Effector memory CD4-positive, alpha-beta T cell (primary cell): ENCODE results near the gene TMED1.
A peak's percentile ranks its signal among the peaks of the same experiment; 100 is the strongest.
"Not testable (repeated sequence)": the region's sequence is repeated elsewhere in the genome, so short reads cannot be mapped to it uniquely, and the experiment has no call there.

Source experiments
- DNase-seq, 3 donors: peaks; one replicate each; pipeline ENCODE4 v3.0.0-alpha.2; 2020
- H3K27ac ChIP-seq: 2 replicates; pipeline ENCODE4 v1.7.0; 2013; ENCODE audit warnings: mild to moderate bottlenecking, low read length, moderate library complexity; ENCODE audit not compliant: insufficient read depth, poor library complexity, severe bottlenecking
- H3K27me3 ChIP-seq: replicated peaks from 2 replicates; pipeline ENCODE4 v1.7.0; 2013; ENCODE audit warnings: mild to moderate bottlenecking, low read length; ENCODE audit not compliant: insufficient read depth, control insufficient read depth, poor library complexity, severe bottlenecking
- H3K36me3 ChIP-seq: 2 replicates; pipeline ENCODE4 v1.7.0; 2013; ENCODE audit warnings: mild to moderate bottlenecking, low read length, moderate library complexity; ENCODE audit not compliant: control insufficient read depth, insufficient read depth
- H3K4me1 ChIP-seq: 2 replicates; pipeline ENCODE4 v1.7.0; 2013; ENCODE audit warnings: low read length, mild to moderate bottlenecking; ENCODE audit not compliant: control insufficient read depth, insufficient read depth, poor library complexity, severe bottlenecking
- H3K4me3 ChIP-seq: 2 replicates; pipeline ENCODE4 v1.7.0; 2013; ENCODE audit warnings: low read length, low read depth, mild to moderate bottlenecking; ENCODE audit not compliant: insufficient read depth, poor library complexity, severe bottlenecking
- H3K9me3 ChIP-seq: 2 replicates; pipeline ENCODE4 v1.7.0; 2013; ENCODE audit warnings: mild to moderate bottlenecking, low read length, moderate library complexity; ENCODE audit not compliant: control insufficient read depth

TMED1 gene

GRCh38 chr19:10848230-10848856 is 12.3 kb upstream of the TMED1 start, which contains the start of gene C19orf38:
Gene C19orf38, plus strand, starts transcription at chr19:10848415. Its CDS starts 94 bp downstream, at chr19:10848509.
- Histone ChIP-seq H3K4me1 (no peaks in the 10 kb centered on the region), H3K36me3 (no peaks in the 10 kb centered on the region), H3K27me3 (no peaks in the 10 kb centered on the region), H3K4me3 (no peak within 1 kb of the TSS), H3K9me3 (no peaks in the 10 kb centered on the region), H3K27ac (no peak within 1 kb of the TSS)
- no peak for DNase-seq

- Histone ChIP-seq H3K27ac (no peak overlapping the region), H3K36me3 (no peaks in the 10 kb centered on the region), H3K4me1 (no peaks in the 10 kb centered on the region), H3K9me3 (no peaks in the 10 kb centered on the region), H3K27me3 (no peaks in the 10 kb centered on the region), H3K4me3 (no peak overlapping the region)
- DNase-seq: no peak
Observed at GRCh38 chr19:10846500-10847202, 10.6 kb upstream of the TMED1 start.

- no peaks in the 10 kb centered on the region for H3K36me3 ChIP-seq
- no peaks in the 10 kb centered on the region for H3K27me3 ChIP-seq
- DNase-seq: no peak
- no peak overlapping the region for H3K27ac ChIP-seq
- no peak overlapping the region for H3K4me3 ChIP-seq
- H3K4me1 ChIP-seq: no peaks in the 10 kb centered on the region
- no peaks in the 10 kb centered on the region for H3K9me3 ChIP-seq
Observed at GRCh38 chr19:10842788-10843187, 6.8 kb upstream of the TMED1 start.

GRCh38 chr19:10839114-10840050 is 3.4 kb upstream of the TMED1 start:
- H3K4me3 ChIP-seq: no peak overlapping the region
- DNase-seq: no peak
- H3K27me3 ChIP-seq: no peaks in the 10 kb centered on the region
- peaks cover 7% of the 10 kb centered on the region for H3K4me1 ChIP-seq
- no peaks in the 10 kb centered on the region for H3K9me3 ChIP-seq
- no peak overlapping the region for H3K27ac ChIP-seq
- no peaks in the 10 kb centered on the region for H3K36me3 ChIP-seq

- no peak overlapping the region for H3K27ac ChIP-seq
- H3K4me1 ChIP-seq: peaks cover 7% of the 10 kb centered on the region
- DNase-seq: no peak
- no peaks in the 10 kb centered on the region for H3K36me3 ChIP-seq
- no peaks in the 10 kb centered on the region for H3K27me3 ChIP-seq
- no peaks in the 10 kb centered on the region for H3K9me3 ChIP-seq
- H3K4me3 ChIP-seq: no peak overlapping the region
Observed at GRCh38 chr19:10838377-10838776, 2.4 kb upstream of the TMED1 start.

- not testable (repeated sequence) for H3K27me3 ChIP-seq, H3K4me3 ChIP-seq, H3K27ac ChIP-seq, H3K4me1 ChIP-seq, DNase-seq, H3K9me3 ChIP-seq, H3K36me3 ChIP-seq
Observed at GRCh38 chr19:10837649-10838048, 1.6 kb upstream of the TMED1 start.

- Histone ChIP-seq H3K4me3 (peak overlapping the region; percentile 86), H3K9me3 (no peaks in the 10 kb centered on the region), H3K27ac (peak overlapping the region; percentile 92), H3K4me1 (peaks cover 7% of the 10 kb centered on the region), H3K36me3 (peaks cover under 1% of the 10 kb centered on the region), H3K27me3 (no peaks in the 10 kb centered on the region)
- DNase-seq: peak in 2 of 3 donors; percentile 64 to 70
Observed at GRCh38 chr19:10836479-10837330, 693 bp upstream of the TMED1 start.

- Histone ChIP-seq H3K36me3 (peaks cover 13% of the 10 kb centered on the region), H3K9me3 (no peaks in the 10 kb centered on the region), H3K4me3 (peak overlapping the region; percentile 86), H3K27me3 (no peaks in the 10 kb centered on the region), H3K27ac (peak overlapping the region; percentile 92), H3K4me1 (peaks cover 7% of the 10 kb centered on the region)
- DNase-seq: peak in 1 of 3 donors; percentile 12
Observed at GRCh38 chr19:10835089-10835753, 791 bp downstream of the TMED1 start.

GRCh38 chr19:10832939-10833296 is 3.1 kb downstream of the TMED1 start:
- Histone ChIP-seq H3K9me3 (no peaks in the 10 kb centered on the region), H3K27me3 (no peaks in the 10 kb centered on the region), H3K4me3 (no peak overlapping the region), H3K36me3 (peaks cover 29% of the 10 kb centered on the region), H3K27ac (no peak overlapping the region), H3K4me1 (peaks cover 7% of the 10 kb centered on the region)
- DNase-seq: no peak
